ENCODE results near the gene TRANK1. TPM values are rescaled to one million over a fixed set of nuclear protein-coding genes. Genes with fewer than 3 reads are reported as not detected.

TRANK1 gene
- total and polyA plus RNA-seq, 2 of the 8 experiments (the other 6 are each of a cell fraction or from before 2014, with no cell fraction given), result 2.9 to 8.8 TPM

GRCh38 chr3:36843065-36844051 is 101.5 kb downstream of the TRANK1 start (continued):
- peak; percentile 63 to 68 for TF ChIP-seq RAD21 (IDR thresholded peaks at IDR 0.05 in 1 of 2, conservative IDR thresholded peaks at IDR 0.05 in 1 of 2; ENCODE audit: low read depth in 2 of 2, low read length in 2 of 2)
- peak; percentile 60 for TF ChIP-seq CREB1 (IDR thresholded peaks at IDR 0.05)
- no peak for TF ChIP-seq POLR2A (IDR thresholded peaks at IDR 0.05; ENCODE audit: control extremely low read depth in 1 of 2, low read depth in 2 of 2, low read length in 2 of 2)
- no peak for TF ChIP-seq CTBP2 (IDR thresholded peaks at IDR 0.05; ENCODE audit: borderline replicate concordance, insufficient read depth, insufficient read length, low read length)
- TF ChIP-seq NRF1 (IDR thresholded peaks at IDR 0.05; ENCODE audit: low read depth, low read length), result no peak
- peak; percentile 80 to 99 (median 90) for TF ChIP-seq CTCF (IDR thresholded peaks at IDR 0.05; ENCODE audit: control extremely low read depth in 1 of 3, insufficient read depth in 1 of 3, low read depth in 1 of 3, low read length in 3 of 3)

All from H1 (cell line).